Pons (tissue), 1 donor: Measurements from ENCODE around the gene OR51Q1.

Experiments
- DNase-seq: peaks from one replicate; pipeline ENCODE4 v3.0.0-alpha.2; 2016; ENCODE audit warnings: low spot score

The OR51Q1 gene, protein sequence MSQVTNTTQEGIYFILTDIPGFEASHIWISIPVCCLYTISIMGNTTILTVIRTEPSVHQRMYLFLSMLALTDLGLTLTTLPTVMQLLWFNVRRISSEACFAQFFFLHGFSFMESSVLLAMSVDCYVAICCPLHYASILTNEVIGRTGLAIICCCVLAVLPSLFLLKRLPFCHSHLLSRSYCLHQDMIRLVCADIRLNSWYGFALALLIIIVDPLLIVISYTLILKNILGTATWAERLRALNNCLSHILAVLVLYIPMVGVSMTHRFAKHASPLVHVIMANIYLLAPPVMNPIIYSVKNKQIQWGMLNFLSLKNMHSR

DNA sequence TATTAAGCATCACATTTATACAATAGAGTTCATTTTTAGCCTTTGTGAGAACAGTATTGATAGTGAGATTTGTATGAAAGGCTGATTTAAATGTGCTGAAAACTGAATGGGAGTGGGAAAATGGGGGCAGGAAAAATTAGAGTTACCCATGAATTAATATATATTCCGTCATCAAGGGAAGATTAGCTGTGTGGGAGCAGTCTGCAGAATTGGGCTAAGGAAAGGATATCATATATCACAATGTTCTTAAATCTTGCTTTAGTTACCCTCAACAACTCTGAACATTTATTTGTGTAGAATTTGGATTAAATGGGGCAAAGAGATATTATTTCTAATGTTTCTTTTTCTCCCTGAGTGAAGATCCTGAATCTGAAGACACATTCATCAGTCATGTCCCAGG, at the start of gene OR51Q1:
Gene OR51Q1, plus strand, starts transcription at position 301 of the 400 bp plus-strand sequence. Its CDS starts 90 bp downstream, at position 391.
- no peak for DNase-seq

- peak; percentile 63 for DNase-seq
Observed at GRCh38 chr11:5380740-5381342, 41.1 kb upstream of the OR51Q1 start.

GRCh38 chr11:5383576-5383975, 38.3 kb upstream of the OR51Q1 start, which contains the start of gene OR51M1:
OR51M1 (plus strand) TSS chr11:5383812; CDS start chr11:5389399, 5,587 bp downstream.
- no peak for DNase-seq

DNA sequence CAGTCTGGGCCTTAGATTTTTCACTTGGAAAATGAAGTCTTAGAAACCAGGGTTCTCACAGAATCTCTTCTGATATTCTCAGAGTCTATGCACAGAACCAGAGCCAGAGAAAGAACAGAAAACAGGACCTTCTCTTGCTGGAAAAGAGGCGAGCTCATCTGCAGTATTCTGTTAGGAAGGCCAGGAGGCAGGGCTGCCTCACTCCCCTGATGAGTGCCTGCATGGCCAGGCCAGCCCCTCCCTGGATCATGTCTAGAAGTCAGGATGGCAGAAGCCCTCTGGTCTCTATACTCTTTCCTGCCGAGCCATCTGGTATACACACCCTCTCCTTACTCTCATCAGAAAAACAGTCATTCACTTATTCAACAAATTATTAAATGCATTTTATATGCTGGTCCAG, 37.6 kb upstream of the OR51Q1 start:
- DNase-seq: no peak

DNA sequence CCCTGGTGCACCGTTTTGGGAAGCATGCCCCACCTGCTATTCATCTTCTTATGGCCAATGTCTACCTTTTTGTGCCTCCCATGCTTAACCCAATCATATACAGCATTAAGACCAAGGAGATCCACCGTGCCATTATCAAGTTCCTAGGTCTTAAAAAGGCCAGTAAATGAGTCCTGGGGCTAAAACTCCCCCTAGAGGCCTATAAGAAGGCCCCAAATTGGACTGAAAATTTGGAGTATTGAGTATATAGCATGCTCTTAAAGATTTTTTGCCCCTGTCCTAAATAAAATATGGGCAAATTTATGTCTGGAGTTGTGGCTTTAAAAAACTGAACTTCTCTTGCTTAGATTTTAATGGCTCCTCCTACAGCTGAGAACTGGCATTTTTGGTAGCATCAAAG, 31.7 kb upstream of the OR51Q1 start:
- DNase-seq: no peak

- DNase-seq: no peak
Observed at GRCh38 chr11:5394091-5394490, 27.8 kb upstream of the OR51Q1 start.

- no peak for DNase-seq
Observed at GRCh38 chr11:5398936-5399335, 23.0 kb upstream of the OR51Q1 start.

- DNase-seq: no peak
Observed at GRCh38 chr11:5405173-5405572, 16.7 kb upstream of the OR51Q1 start.

DNA sequence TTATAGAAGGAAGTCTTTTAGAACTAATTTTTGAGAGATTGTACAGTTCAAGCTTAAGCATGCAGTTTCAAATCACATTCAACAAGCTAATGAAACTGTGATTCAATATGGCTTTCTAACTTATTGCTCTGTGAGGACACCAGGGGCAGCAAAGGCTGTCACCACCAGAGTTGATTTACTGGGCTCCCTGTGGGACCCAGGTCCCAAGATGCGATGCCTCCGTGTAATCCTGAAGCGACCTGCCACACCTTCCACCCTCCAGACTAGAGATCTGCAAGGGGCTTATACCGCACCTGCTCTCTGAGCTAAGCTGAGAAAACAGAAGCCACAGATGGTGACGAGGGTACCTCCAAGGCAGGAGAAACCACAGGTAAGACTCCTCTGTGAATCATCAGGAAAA, 918 bp upstream of the OR51Q1 start:
- no peak for DNase-seq

DNA sequence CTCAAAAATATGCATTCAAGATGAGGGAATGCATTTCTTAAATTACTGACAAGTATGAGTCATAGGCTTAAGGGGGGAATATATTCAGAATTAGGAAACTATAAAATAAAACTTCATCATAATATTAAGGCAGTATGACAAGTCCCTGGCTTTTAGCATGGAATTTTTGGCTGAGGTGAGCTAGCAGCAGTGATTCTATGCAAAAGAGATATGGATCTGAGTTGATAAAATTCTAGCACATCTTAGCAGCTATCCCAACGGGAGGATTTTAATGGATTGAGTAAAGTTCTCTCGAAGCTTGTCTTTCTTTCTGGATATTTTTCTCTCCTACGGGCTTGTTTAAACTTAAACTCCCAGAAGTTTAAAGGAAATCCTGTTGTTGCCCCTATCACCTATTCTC, 1.2 kb downstream of the OR51Q1 start:
- DNase-seq: no peak

- no peak for DNase-seq
Observed at GRCh38 chr11:5441414-5441813, 19.5 kb downstream of the OR51Q1 start, which contains the start of gene OR51I1. OR51I1 (minus strand) TSS chr11:5441514; CDS start chr11:5441514, 0 bp downstream.

- DNase-seq: no peak
Observed at GRCh38 chr11:5443835-5444393, 22.0 kb downstream of the OR51Q1 start.

GRCh38 chr11:5449023-5449422, 27.1 kb downstream of the OR51Q1 start, which contains the start of gene OR51I2:
OR51I2 (plus strand) TSS chr11:5449323; CDS start chr11:5453489, 4,166 bp downstream.
- DNase-seq: no peak

DNA sequence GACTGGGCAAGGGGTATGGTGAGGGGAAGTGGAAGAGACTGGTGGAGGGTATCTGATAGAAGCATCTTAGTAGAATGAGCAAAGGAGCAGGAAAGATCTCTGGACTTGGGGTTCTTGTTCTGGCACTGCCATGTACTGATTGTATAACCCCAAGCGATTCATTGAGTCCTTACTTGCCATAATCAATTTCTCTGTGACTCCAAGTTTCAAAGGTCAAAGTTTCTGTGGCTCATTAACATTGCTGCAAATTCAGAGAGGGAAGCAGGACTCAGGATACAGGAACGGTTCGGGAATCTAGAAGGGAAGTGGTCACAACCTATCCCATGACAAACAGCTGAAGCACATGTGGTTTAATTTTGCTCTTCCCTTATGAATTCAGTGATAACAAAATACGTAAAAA, 27.5 kb downstream of the OR51Q1 start:
- DNase-seq: no peak

GRCh38 chr11:5460983-5461621, 39.2 kb downstream of the OR51Q1 start:
- DNase-seq: no peak

GRCh38 chr11:5467527-5467926, 45.6 kb downstream of the OR51Q1 start:
- no peak for DNase-seq
